OCI-LY7 (cell line): Measurements from ENCODE around the gene MYO3A.

Experiments
- CTCF ChIP-seq: fragments of 200-600 bp; sonication (generic); conservative IDR thresholded peaks from 2 replicates; pipeline ENCODE4 v1.5.1; 2014; ENCODE audit warnings: mild to moderate bottlenecking, antibody characterized with exemption, low read length, moderate library complexity, mixed read lengths
- EZH2phosphoT487 ChIP-seq: fragments of 200-600 bp; sonication (generic); IDR thresholded peaks from 2 replicates; pipeline ENCODE4 v1.6.1; 2018; ENCODE audit warnings: low read depth, borderline replicate concordance, mild to moderate bottlenecking, mixed run types, antibody characterized with exemption, low read length, moderate library complexity, mixed read lengths

GRCh38 chr10:26194275-26194674 is 260.2 kb downstream of the MYO3A start:
- TF ChIP-seq CTCF (no peak), EZH2phosphoT487 (no peak)
